Lung (tissue), 12 donors: ENCODE results near the gene GEN1. TPM values are rescaled to one million over a fixed set of nuclear protein-coding genes. Genes with fewer than 3 reads are reported as not detected.
A peak's percentile ranks its signal among the peaks of the same experiment; 100 is the strongest.

Source experiments
- ATAC-seq: fragments of 200-7000 bp; cut with Tn5 transposase; one replicate; pipeline ENCODE4 v1.9.1; 2020; ENCODE audit warnings: moderate number of reproducible peaks; ENCODE audit not compliant: insufficient read depth, low FRiP score
- DNase-seq, 3 donors: peaks; one replicate each; pipeline ENCODE4 v3.0.0-alpha.2; 2013 to 2017
- H3K27ac ChIP-seq, 2 donors: one replicate each; pipeline ENCODE4 v1.5.1; 2013; ENCODE audit warnings: mild to moderate bottlenecking in 2 of 2, moderate library complexity in 2 of 2, control low read depth in 1 of 2, inconsistent platforms in 1 of 2, low read depth in 1 of 2, low read length in 1 of 2
- H3K27me3 ChIP-seq, 3 donors: one replicate each; pipeline ENCODE4 v1.5.1; 2013; ENCODE audit warnings: low read length in 2 of 3; ENCODE audit not compliant: control insufficient read depth in 3 of 3, insufficient read depth in 3 of 3
- H3K36me3 ChIP-seq, 4 donors: one replicate each; pipeline ENCODE4 v1.5.1; 2013; ENCODE audit warnings: low read length in 4 of 4, mild to moderate bottlenecking in 1 of 4, moderate library complexity in 1 of 4; ENCODE audit not compliant: control insufficient read depth in 4 of 4, insufficient read depth in 4 of 4
- H3K4me1 ChIP-seq, 5 donors: one replicate each; pipeline ENCODE4 v1.5.1; 2013; ENCODE audit warnings: low read length in 5 of 5, mild to moderate bottlenecking in 2 of 5, moderate library complexity in 1 of 5; ENCODE audit not compliant: control insufficient read depth in 5 of 5, insufficient read depth in 5 of 5
- H3K4me3 ChIP-seq: one replicate; pipeline ENCODE4 v1.5.1; 2013; ENCODE audit warnings: mild to moderate bottlenecking, control low read depth, moderate library complexity
- H3K9ac ChIP-seq, 2 donors: one replicate each; pipeline ENCODE4 v1.5.1; 2013; ENCODE audit warnings: low read length in 2 of 2, control low read depth in 1 of 2; ENCODE audit not compliant: insufficient read depth in 1 of 2
- H3K9me3 ChIP-seq, 4 donors: one replicate each; pipeline ENCODE4 v1.5.1; 2013; ENCODE audit warnings: low read length in 3 of 4, mild to moderate bottlenecking in 1 of 4, moderate library complexity in 1 of 4; ENCODE audit not compliant: control insufficient read depth in 4 of 4, insufficient read depth in 3 of 4
- CTCF ChIP-seq: IDR thresholded peaks from 2 replicates; pipeline ENCODE4 v1.5.1; 2012; ENCODE audit warnings: mild to moderate bottlenecking; ENCODE audit errors: control extremely low read depth, extremely low read depth
- WGBS, 2 donors: extraction: QIAGEN DNeasy Blood & Tissue Kit; methylation state at CpG; one replicate each; pipeline ENCODE4 v1.1.7; 2013; 5-methylcytosine and 5-hydroxymethylcytosine counted together
- polyA plus RNA-seq, 2 donors: library from polyadenylated mRNA; stranded (reverse); fragments of 200-250 nt; gene quantifications; one replicate each; pipeline ENCODE4 v1.2.1, GENCODE V29; 2013
- total RNA-seq, 2 donors: library from RNA; depleted of rRNA in 1 of 2; stranded (reverse); fragments of >200 nt in 1 of 2; gene quantifications; one replicate each; pipeline ENCODE4 v1.2.1, GENCODE V29; 2014 to 2021
- donor health status: control.
- donor health status: control.
- donor health status: Bipolar disorder and iron deficiency.
- donor health status: healthy.
- donor health status: DM: yes; HTN: yes; CAD: no.

Gene GEN1
- total and polyA plus RNA-seq, 4 donors = 1.8 to 10.6 (median 4.0) TPM

GRCh38 chr2:17791121-17791816 is 37.3 kb downstream of the GEN1 start:
- DNase-seq = peak; percentile 49 to 91 (median 86)
- ATAC-seq = no peak
- WGBS, 2 donors = 25 to 34% methylated on average over 5 of the region's 5 CpGs

GRCh38 chr2:17791817-17792130 is 37.8 kb downstream of the GEN1 start:
- H3K9me3 ChIP-seq = no peaks in the 10 kb centered on the region
- ATAC-seq (no peak), DNase-seq (no peak)
- WGBS, 2 donors = 55 to 67% methylated on average over 2 of the region's 2 CpGs
- H3K27ac ChIP-seq = no peak overlapping the region
- H3K4me1 ChIP-seq = peaks cover 0 to 30% (median 6%) of the 10 kb centered on the region in 5 donors
- no peak for TF ChIP-seq CTCF
- no peak overlapping the region for H3K4me3 ChIP-seq
- no peaks in the 10 kb centered on the region for H3K27me3 ChIP-seq
- no peaks in the 10 kb centered on the region for H3K36me3 ChIP-seq
- H3K9ac ChIP-seq = no peak overlapping the region

More at GRCh38 chr2:17791121-17791816, 37.3 kb downstream of the GEN1 start:
- Histone ChIP-seq H3K9me3 (no peaks in the 10 kb centered on the region), H3K4me3 (no peak overlapping the region), H3K27me3 (no peaks in the 10 kb centered on the region), H3K36me3 (no peaks in the 10 kb centered on the region), H3K27ac (no peak overlapping the region), H3K4me1 (peaks cover 0 to 30% (median 6%) of the 10 kb centered on the region in 5 donors), H3K9ac (no peak overlapping the region)
- TF ChIP-seq CTCF = no peak

GRCh38 chr2:17792515-17792914 is 38.6 kb downstream of the GEN1 start:
- Histone ChIP-seq H3K4me1 (peaks cover 0 to 30% (median 6%) of the 10 kb centered on the region in 5 donors), H3K36me3 (no peaks in the 10 kb centered on the region), H3K27me3 (no peaks in the 10 kb centered on the region), H3K4me3 (no peak overlapping the region), H3K9me3 (no peaks in the 10 kb centered on the region), H3K27ac (no peak overlapping the region), H3K9ac (no peak overlapping the region)
- no peak for DNase-seq
- WGBS, 2 donors = 9 to 56% methylated on average over 1 of the region's 1 CpG
- no peak for ATAC-seq
- TF ChIP-seq CTCF = no peak

- no peak overlapping the region for H3K27ac ChIP-seq
- H3K4me1 ChIP-seq = peaks cover 0 to 26% (median 1%) of the 10 kb centered on the region in 5 donors
- H3K4me3 ChIP-seq = no peak overlapping the region
- H3K9ac ChIP-seq = no peak overlapping the region
- TF ChIP-seq CTCF = no peak
- no peaks in the 10 kb centered on the region for H3K9me3 ChIP-seq
- ATAC-seq (no peak), DNase-seq (no peak)
- no peaks in the 10 kb centered on the region for H3K27me3 ChIP-seq
- 79 to 80% methylated on average over 4 of the region's 4 CpGs for WGBS, 2 donors
- no peaks in the 10 kb centered on the region for H3K36me3 ChIP-seq
These were observed 39.4 kb downstream of the GEN1 start for GRCh38 chr2:17793296-17793695.
